IMR-90 (cell line): ENCODE data around the gene KCNIP1. TPM values are rescaled to one million over a fixed set of nuclear protein-coding genes. Genes with fewer than 3 reads are reported as not detected.

ENCODE experiments used
- ATAC-seq: fragments of 200-7000 bp; cut with Tn5 transposase; 2 replicates; pipeline ENCODE4 v1.9.1; 2020; ENCODE audit warnings: low read depth, mild to moderate bottlenecking, moderate library complexity
- BruUV-seq: library from RNA; stranded (reverse); fragments of 400-500 nt; replicated peaks from 2 replicates; lab custom pipeline; 2021; lab: Mats Ljungman, UMichigan
- CTCF ChIA-PET: fragments of 300-600 bp; formaldehyde crosslinking; extraction: SDS; loops from one replicate; lab custom pipeline; 2021; ENCODE audit warnings: antibody characterized with exemption; lab: Yijun Ruan, JAX
- POLR2A ChIA-PET: fragments of 300-600 bp; sonication (Branson Sonifier 250); formaldehyde crosslinking; loops from one replicate; lab custom pipeline; 2022; ENCODE audit warnings: antibody characterized with exemption; ENCODE audit not compliant: unreplicated experiment; lab: Charles Lee
- DNase-seq: peaks from one replicate; pipeline ENCODE4 v3.0.0; 2013
- H2AFZ ChIP-seq: replicated peaks from 2 replicates; pipeline ENCODE3; 2013; ENCODE audit warnings: low read length, mild to moderate bottlenecking; ENCODE audit not compliant: poor library complexity
- H2AK5ac ChIP-seq: 2 replicates; pipeline ENCODE4 v1.6.1; 2013; ENCODE audit warnings: low read depth, low read length, inconsistent platforms
- H2AK9ac ChIP-seq: replicated peaks from 2 replicates; pipeline ENCODE3; 2013; ENCODE audit warnings: mild to moderate bottlenecking, low read depth, low read length, moderate library complexity; ENCODE audit not compliant: poor library complexity
- H2BK120ac ChIP-seq: 2 replicates; pipeline ENCODE4 v1.6.1; 2013; ENCODE audit warnings: low read depth, low read length, inconsistent platforms
- H2BK15ac ChIP-seq: 3 replicates; pipeline ENCODE4 v1.6.1; 2013; ENCODE audit warnings: low read depth, low read length, inconsistent platforms
- H2BK20ac ChIP-seq: 2 replicates; pipeline ENCODE4 v1.6.1; 2013; ENCODE audit warnings: low read depth, mild to moderate bottlenecking, inconsistent platforms, low read length, moderate library complexity
- H2BK5ac ChIP-seq: 2 replicates; pipeline ENCODE4 v1.6.1; 2013; ENCODE audit warnings: mild to moderate bottlenecking, low read depth, low read length, inconsistent platforms; ENCODE audit not compliant: poor library complexity, severe bottlenecking
- H3K14ac ChIP-seq: replicated peaks from 2 replicates; pipeline ENCODE4 v1.6.1; 2013; ENCODE audit warnings: low read depth, low read length, inconsistent platforms
- H3K18ac ChIP-seq: 2 replicates; pipeline ENCODE4 v1.6.1; 2013; ENCODE audit warnings: low read depth, low read length, control low read depth
- H3K23ac ChIP-seq: 2 replicates; pipeline ENCODE4 v1.6.1; 2013; ENCODE audit warnings: low read depth, low read length, inconsistent platforms
- H3K27ac ChIP-seq: 2 replicates; pipeline ENCODE4 v1.5.1; 2013; ENCODE audit warnings: mild to moderate bottlenecking, control low read depth, low read length; ENCODE audit not compliant: insufficient read depth
- H3K27me3 ChIP-seq: 2 replicates; pipeline ENCODE4 v1.6.1; 2013; ENCODE audit warnings: low read length; ENCODE audit not compliant: control insufficient read depth, insufficient read depth
- H3K36me3 ChIP-seq: 2 replicates; pipeline ENCODE4 v1.6.1; 2013; ENCODE audit warnings: low read length, mixed read lengths; ENCODE audit not compliant: control insufficient read depth, insufficient read depth
- H3K4ac ChIP-seq: 2 replicates; pipeline ENCODE4 v1.6.1; 2013; ENCODE audit warnings: low read depth, low read length, inconsistent platforms
- H3K4me1 ChIP-seq: 2 replicates; pipeline ENCODE4 v1.6.1; 2013; ENCODE audit warnings: low read length, mixed read lengths; ENCODE audit not compliant: control insufficient read depth, insufficient read depth
- H3K4me2 ChIP-seq: 2 replicates; pipeline ENCODE4 v1.6.1; 2013; ENCODE audit warnings: low read depth, mild to moderate bottlenecking, control low read depth, low read length, moderate library complexity
- H3K4me3 ChIP-seq: 2 replicates; pipeline ENCODE4 v1.5.1; 2013; ENCODE audit warnings: low read depth, mild to moderate bottlenecking, control low read depth, low read length, moderate library complexity; ENCODE audit not compliant: insufficient read depth
- H3K56ac ChIP-seq: 2 replicates; pipeline ENCODE4 v1.6.1; 2013; ENCODE audit warnings: low read length, inconsistent platforms; ENCODE audit not compliant: insufficient read depth; ENCODE audit errors: extremely low read depth
- H3K79me1 ChIP-seq, 2 experiments: 2 replicates each; pipeline ENCODE4 v1.6.1; 2013; ENCODE audit warnings: low read length in 2 of 2, inconsistent platforms in 1 of 2, low read depth in 1 of 2
- H3K9ac ChIP-seq: 2 replicates; pipeline ENCODE4 v1.6.1; 2013; ENCODE audit warnings: low read depth, low read length, control low read depth
- H3K9me1 ChIP-seq: 2 replicates; pipeline ENCODE4 v1.6.1; 2013; ENCODE audit warnings: low read length, inconsistent platforms; ENCODE audit not compliant: insufficient read depth
- H3K9me3 ChIP-seq: 2 replicates; pipeline ENCODE4 v1.6.1; 2013; ENCODE audit warnings: low read length; ENCODE audit not compliant: control insufficient read depth, insufficient read depth
- H4K20me1 ChIP-seq: 2 replicates; pipeline ENCODE4 v1.6.1; 2013; ENCODE audit warnings: low read length, inconsistent platforms; ENCODE audit not compliant: insufficient read depth
- H4K5ac ChIP-seq: 2 replicates; pipeline ENCODE4 v1.6.1; 2013; ENCODE audit warnings: mild to moderate bottlenecking, low read depth, low read length, control low read depth
- H4K8ac ChIP-seq, 2 experiments: 2 replicates each; pipeline ENCODE4 v1.6.1; 2013; ENCODE audit warnings: low read depth in 2 of 2, low read length in 2 of 2, control low read depth in 1 of 2, inconsistent platforms in 1 of 2
- H4K91ac ChIP-seq: 2 replicates; pipeline ENCODE4 v1.6.1; 2013; ENCODE audit warnings: low read depth, low read length, inconsistent platforms; ENCODE audit not compliant: insufficient read depth
- BHLHE40 ChIP-seq: fragments of 150-350 bp; IDR thresholded peaks from 2 replicates; pipeline ENCODE4 v1.6.1; 2016; ENCODE audit warnings: mild to moderate bottlenecking, low read depth, low read length
- CHD1 ChIP-seq: IDR thresholded peaks from 2 replicates; pipeline ENCODE4 v1.6.1; 2012; ENCODE audit warnings: low read depth, low read length, improper control_type of control experiment
- FOS ChIP-seq: fragments of 150-350 bp; IDR thresholded peaks from 2 replicates; pipeline ENCODE4 v1.6.1; 2016; ENCODE audit warnings: low read depth, low read length
- MAFK ChIP-seq: IDR thresholded peaks from 2 replicates; pipeline ENCODE4 v1.6.1; 2012; ENCODE audit warnings: low read depth, low read length, improper control_type of control experiment
- MAZ ChIP-seq: IDR thresholded peaks from 2 replicates; pipeline ENCODE4 v1.6.1; 2012; ENCODE audit warnings: low read depth, mild to moderate bottlenecking, low read length, improper control_type of control experiment, moderate library complexity, borderline replicate concordance
- NFE2L2 ChIP-seq: fragments of 150-350 bp; IDR thresholded peaks from 2 replicates; pipeline ENCODE4 v1.6.1; 2016; ENCODE audit warnings: low read depth, mild to moderate bottlenecking, low read length
- RAD21 ChIP-seq: IDR thresholded peaks from 2 replicates; pipeline ENCODE4 v1.6.1; 2012; ENCODE audit warnings: low read length, improper control_type of control experiment
- RCOR1 ChIP-seq: IDR thresholded peaks from 2 replicates; pipeline ENCODE4 v1.6.1; 2012; ENCODE audit warnings: mild to moderate bottlenecking, low read length, improper control_type of control experiment; ENCODE audit not compliant: insufficient replicate concordance
- RFX5 ChIP-seq: IDR thresholded peaks from 2 replicates; pipeline ENCODE4 v1.8.0; 2012; ENCODE audit warnings: low read depth, mild to moderate bottlenecking, low read length, moderate library complexity
- WGBS, 2 experiments: methylation state at CpG; one replicate each; pipeline versions ENCODE4 v1.1.5 to v1.1.7; 2013; ENCODE audit warnings: missing lambda C conversion rate in 2 of 2; ENCODE audit not compliant: insufficient read length in 1 of 2; ENCODE audit errors: extremely low coverage in 2 of 2; 5-methylcytosine and 5-hydroxymethylcytosine counted together
- dilution Hi-C: fragments of 300-500 bp; cut with HindIII; formaldehyde crosslinking; loops from one replicate; pipeline ENCODE4 v1.14.3; 2018; ENCODE audit warnings: low sequenced_read_pairs; ENCODE audit not compliant: unreplicated experiment
- in situ Hi-C: fragments of 300-500 bp; cut with MboI; formaldehyde crosslinking; loops from 3 replicates; pipeline ENCODE4 v1.14.3; 2019; ENCODE audit warnings: low sequenced_read_pairs, inconsistent platforms, mixed read lengths
- intact Hi-C: fragments of 100-400 bp; cut with micrococcal nuclease; formaldehyde crosslinking; loops from 2 replicates; pipeline ENCODE4 v1.10.0; 2022
- polyA plus RNA-seq, 3 experiments: library from polyadenylated mRNA; depleted of rRNA; stranded (reverse); fragments of >200 nt; gene quantifications; 2 replicates each; pipeline ENCODE4 v1.2.3, GENCODE V29; 2012; ENCODE audit warnings: low replicate concordance in 1 of 3
- total RNA-seq: library from RNA; depleted of rRNA; stranded (reverse); fragments of >200 nt; gene quantifications from 2 replicates; pipeline ENCODE4 v1.2.3, GENCODE V29; 2012
- TF ChIP-seq, protein P1 (sequence below): fragments of 150-350 bp; IDR thresholded peaks from 2 replicates; pipeline ENCODE4 v1.6.1; 2017; ENCODE audit warnings: mild to moderate bottlenecking, antibody characterized with exemption, low read length, low read depth

KCNIP1 gene
- total and polyA plus RNA-seq, 2 of the 4 experiments (the other 2 are of a cell fraction) = not detected

DNA sequence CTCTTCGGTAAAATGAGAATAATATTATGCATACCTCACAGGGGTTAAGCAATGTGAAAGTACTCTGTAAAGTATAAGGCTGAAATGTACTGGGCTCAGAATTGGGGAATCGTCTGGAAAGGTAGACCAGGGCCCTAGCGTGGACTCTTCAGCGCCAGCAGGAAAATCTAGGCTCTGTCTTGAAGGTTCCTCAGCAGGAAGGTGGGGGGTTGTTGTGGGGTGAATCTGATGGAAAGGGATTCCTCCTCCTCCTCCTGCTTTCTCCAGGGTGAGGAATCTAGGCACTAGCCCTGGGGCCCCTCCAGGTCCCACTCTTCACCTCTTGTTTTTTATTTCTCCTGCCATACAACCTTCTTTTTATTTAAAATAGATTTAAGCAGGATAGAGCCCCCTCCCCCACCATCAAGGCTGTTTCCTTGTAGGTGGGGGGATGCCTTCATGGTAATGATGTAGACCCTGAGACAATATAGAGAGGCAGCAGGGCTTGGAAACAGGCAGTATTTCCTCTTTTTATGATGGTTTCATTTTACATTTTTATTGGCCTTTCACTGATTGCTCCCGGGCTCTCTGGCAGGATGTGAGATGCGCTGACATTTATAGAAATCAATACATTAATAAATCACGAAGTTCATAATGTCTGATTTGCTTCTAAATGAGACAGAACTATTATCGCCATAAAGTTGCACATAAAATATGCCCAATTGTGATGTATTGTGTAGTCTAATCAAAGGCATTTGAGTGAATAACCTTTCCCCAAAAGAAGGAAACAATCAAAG is 200.8 kb downstream of the KCNIP1 start:
- no TSS peak for BruUV-seq
- no peak for ATAC-seq
- H2BK20ac ChIP-seq = no peak overlapping the region
- no peaks in the 10 kb centered on the region for H3K9me1 ChIP-seq
- no peak overlapping the region for H3K27ac ChIP-seq
- WGBS, 2 experiments = no CpG with 5 or more reads among the region's 8 CpGs
- no peak overlapping the region for H4K8ac ChIP-seq
- no peak overlapping the region for H2BK15ac ChIP-seq
- H4K20me1 ChIP-seq = no peaks in the 10 kb centered on the region
- no peaks in the 10 kb centered on the region for H3K4me1 ChIP-seq
- ChIA-PET CTCF (no interaction called here), POLR2A (no interaction called here)
- no peaks in the 10 kb centered on the region for H3K9me3 ChIP-seq
- in situ Hi-C loops = no loop called here
- no peak overlapping the region for H2BK120ac ChIP-seq
- no peak overlapping the region for H3K23ac ChIP-seq
- H4K5ac ChIP-seq = no peak overlapping the region
- no peak overlapping the region for H3K18ac ChIP-seq
- no peak overlapping the region for H2AK9ac ChIP-seq
- H3K4ac ChIP-seq = no peak overlapping the region
- intact Hi-C loops = no loop called here
- no peak overlapping the region for H3K14ac ChIP-seq
- DNase-seq = no peak
- H3K56ac ChIP-seq = no peak overlapping the region
- H3K4me2 ChIP-seq = no peak overlapping the region
- H3K36me3 ChIP-seq = no peaks in the 10 kb centered on the region
- no peak overlapping the region for H4K91ac ChIP-seq
- no peak overlapping the region for H2AK5ac ChIP-seq
- dilution Hi-C loops = no loop called here
- H2BK5ac ChIP-seq = no peak overlapping the region
- H3K4me3 ChIP-seq = no peak overlapping the region
- TF ChIP-seq NFE2L2 (no peak), RAD21 (no peak), RFX5 (no peak), BHLHE40 (no peak), RCOR1 (no peak), MAFK (no peak), FOS (no peak), MAZ (no peak), CHD1 (no peak)
- TF ChIP-seq, protein P1, sequence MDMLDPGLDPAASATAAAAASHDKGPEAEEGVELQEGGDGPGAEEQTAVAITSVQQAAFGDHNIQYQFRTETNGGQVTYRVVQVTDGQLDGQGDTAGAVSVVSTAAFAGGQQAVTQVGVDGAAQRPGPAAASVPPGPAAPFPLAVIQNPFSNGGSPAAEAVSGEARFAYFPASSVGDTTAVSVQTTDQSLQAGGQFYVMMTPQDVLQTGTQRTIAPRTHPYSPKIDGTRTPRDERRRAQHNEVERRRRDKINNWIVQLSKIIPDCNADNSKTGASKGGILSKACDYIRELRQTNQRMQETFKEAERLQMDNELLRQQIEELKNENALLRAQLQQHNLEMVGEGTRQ = no peak
- no peaks in the 10 kb centered on the region for H3K79me1 ChIP-seq
- H3K27me3 ChIP-seq = 0 out of 2 replicates have a peak, but pooled peaks cover 3% of the 10 kb centered on the region
- no peak overlapping the region for H2AFZ ChIP-seq
- no peak overlapping the region for H3K9ac ChIP-seq
